Measurements from ENCODE around the gene RPL27A. TPM values are rescaled to one million over a fixed set of nuclear protein-coding genes. Genes with fewer than 3 reads are reported as not detected.

Gene RPL27A
- total and polyA plus RNA-seq, 2 of the 8 experiments (the other 6 are each of a cell fraction or from before 2014, with no cell fraction given) = 1,756 to 1,777 TPM

- Histone ChIP-seq H3K4me2 (ENCODE audit: insufficient read depth in 1 of 2, low read depth in 2 of 2, low read length in 2 of 2) (peak overlapping the region in 1 of 2 experiments; percentile 35; a peak in 1 of 4 replicates), H3K9me3 (ENCODE audit: insufficient read depth in 2 of 2, low read depth in 1 of 2, low read length in 1 of 2) (no peaks in the 10 kb centered on the region), H2BK20ac (ENCODE audit: low read length) (peak overlapping the region; percentile 90; the same call in 1 of the 2 replicates), H4K91ac (replicated peaks; ENCODE audit: insufficient read length, low read length) (peak overlapping the region; percentile 58), H2AFZ (ENCODE audit: low read length) (no peak overlapping the region), H2AK5ac (ENCODE audit: low read depth, low read length) (peak overlapping the region; percentile 97), H4K5ac (ENCODE audit: insufficient read length, low read depth, low read length) (no peak overlapping the region), H3K36me3 (ENCODE audit: control insufficient read depth in 2 of 4, insufficient read depth in 4 of 4, low read length in 3 of 4) (no peaks in the 10 kb centered on the region; a peak in 2 of 8 replicates), H4K8ac (ENCODE audit: extremely low read depth, insufficient read depth, low read length) (0 out of 2 replicates have a peak overlapping the region, but pooled peaks have one; percentile 75), H3K9ac (replicated peaks in 1 of 4; ENCODE audit: extremely low read depth in 1 of 4, low read depth in 3 of 4, low read length in 3 of 4) (no peak overlapping the region; a peak in 1 of 7 replicates), H3K23me2 (ENCODE audit: low read depth, low read length) (no peaks in the 10 kb centered on the region; the same call in 1 of the 2 replicates), H2BK5ac (ENCODE audit: low read depth, low read length) (peak overlapping the region; percentile 92), H3K56ac (replicated peaks; ENCODE audit: insufficient read length, low read depth, low read length) (no peak overlapping the region), H3K79me1 (ENCODE audit: low read depth, low read length) (no peaks in the 10 kb centered on the region), H3K14ac (ENCODE audit: insufficient read length) (no peak overlapping the region), H3K27me3 (replicated peaks in 1 of 4; ENCODE audit: control insufficient read depth in 3 of 4, extremely low read depth in 1 of 4, insufficient read depth in 3 of 4, low read length in 3 of 4) (no peaks in the 10 kb centered on the region), H3K4me3 (ENCODE audit: extremely low read depth in 1 of 4, insufficient read depth in 2 of 4, low read depth in 3 of 4, low read length in 4 of 4) (no peak overlapping the region), H2BK12ac (ENCODE audit: low read depth, low read length) (peak overlapping the region; percentile 97), H3K23ac (ENCODE audit: insufficient read length) (no peak overlapping the region), H3K4ac (replicated peaks; ENCODE audit: insufficient read length, low read depth, low read length) (peak overlapping the region; percentile 55), H3K18ac (ENCODE audit: extremely low read depth, low read length) (peak overlapping the region; percentile 43; the same call in 1 of the 2 replicates), H2BK120ac (replicated peaks; ENCODE audit: low read depth, low read length) (no peak overlapping the region), H4K20me1 (replicated peaks in 1 of 2; ENCODE audit: control insufficient read depth in 1 of 2, insufficient read depth in 2 of 2, low read length in 2 of 2) (no peaks in the 10 kb centered on the region), H3K79me2 (ENCODE audit: control insufficient read depth in 1 of 2, insufficient read depth in 2 of 2, low read length in 2 of 2) (no peaks in the 10 kb centered on the region), H3K27ac (ENCODE audit: low read depth, low read length) (peak overlapping the region; percentile 23; the same call in 1 of the 2 replicates), H3K4me1 (replicated peaks in 1 of 4; ENCODE audit: control insufficient read depth in 3 of 4, insufficient read depth in 4 of 4, low read length in 3 of 4) (peaks cover 15 to 30% (median 20%) of the 10 kb centered on the region in 4 experiments; a peak in 6 of 7 replicates), H2BK15ac (ENCODE audit: low read length) (peak overlapping the region; percentile 99)
- no peak for TF ChIP-seq SP1 (IDR thresholded peaks at IDR 0.05; ENCODE audit: low read depth, low read length)
- TF ChIP-seq, protein P1, sequence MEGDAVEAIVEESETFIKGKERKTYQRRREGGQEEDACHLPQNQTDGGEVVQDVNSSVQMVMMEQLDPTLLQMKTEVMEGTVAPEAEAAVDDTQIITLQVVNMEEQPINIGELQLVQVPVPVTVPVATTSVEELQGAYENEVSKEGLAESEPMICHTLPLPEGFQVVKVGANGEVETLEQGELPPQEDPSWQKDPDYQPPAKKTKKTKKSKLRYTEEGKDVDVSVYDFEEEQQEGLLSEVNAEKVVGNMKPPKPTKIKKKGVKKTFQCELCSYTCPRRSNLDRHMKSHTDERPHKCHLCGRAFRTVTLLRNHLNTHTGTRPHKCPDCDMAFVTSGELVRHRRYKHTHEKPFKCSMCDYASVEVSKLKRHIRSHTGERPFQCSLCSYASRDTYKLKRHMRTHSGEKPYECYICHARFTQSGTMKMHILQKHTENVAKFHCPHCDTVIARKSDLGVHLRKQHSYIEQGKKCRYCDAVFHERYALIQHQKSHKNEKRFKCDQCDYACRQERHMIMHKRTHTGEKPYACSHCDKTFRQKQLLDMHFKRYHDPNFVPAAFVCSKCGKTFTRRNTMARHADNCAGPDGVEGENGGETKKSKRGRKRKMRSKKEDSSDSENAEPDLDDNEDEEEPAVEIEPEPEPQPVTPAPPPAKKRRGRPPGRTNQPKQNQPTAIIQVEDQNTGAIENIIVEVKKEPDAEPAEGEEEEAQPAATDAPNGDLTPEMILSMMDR (IDR thresholded peaks at IDR 0.05; ENCODE audit: control extremely low read depth in 1 of 3, insufficient read depth in 1 of 3, low read depth in 1 of 3, low read length in 3 of 3) = no peak
- no peak for TF ChIP-seq HDAC6 (IDR thresholded peaks at IDR 0.05; ENCODE audit: low read depth, low read length)
- TF ChIP-seq TAF7 (optimal IDR thresholded peaks at IDR 0.05; ENCODE audit: borderline replicate concordance, low read depth, low read length) = no peak
- no peak for TF ChIP-seq POLR2AphosphoS5 (IDR thresholded peaks at IDR 0.05; ENCODE audit: low read depth, low read length)
- TF ChIP-seq ASH2L (IDR thresholded peaks at IDR 0.05; ENCODE audit: low read length) = no peak
- no peak for TF ChIP-seq SUZ12 (IDR thresholded peaks at IDR 0.05; ENCODE audit: low read length)
- no peak for TF ChIP-seq BCL11A (IDR thresholded peaks at IDR 0.05; ENCODE audit: low read depth in 2 of 2, low read length in 2 of 2)
- TF ChIP-seq SP4 (IDR thresholded peaks at IDR 0.05; ENCODE audit: low read length) = no peak
- TF ChIP-seq BACH1 (IDR thresholded peaks at IDR 0.05; ENCODE audit: low read length) = no peak
- no peak for FAIRE-seq
- ChIA-PET POLR2A (ENCODE audit: partially characterized antibody) (interaction anchor here (0.7 to 11.1 kb wide), 9 partner anchors 10 to 112 kb away, joined by 3 to 248 read pairs (median 6); partner anchors contain the start of genes RPL27A and TRIM66), CTCF (ENCODE audit: partially characterized antibody) (interaction anchor here (0.7 to 2.2 kb wide), 7 partner anchors 11 to 805 kb away, joined by 3 to 8 read pairs (median 3); no protein-coding TSS in a partner anchor)
- 88% methylated on average over 9 of the region's 10 CpGs; no CpG with 5 or more reads in 1 of the 2 experiments for WGBS, 2 experiments (ENCODE audit: extremely low coverage in 1 of 2, insufficient coverage in 1 of 2, insufficient read length in 1 of 2, insufficient replicate concordance in 2 of 2, low coverage in 1 of 2, low lambda C conversion rate in 2 of 2, missing lambda C conversion rate in 1 of 2)
- no peak for DNase-seq (ENCODE audit: low read depth in 1 of 2, low spot score in 2 of 2)
These were observed 19.5 kb downstream of the RPL27A start for GRCh38 chr11:8701891-8702597.

Measured in H1 (cell line).